Left colon (tissue), 2 donors: ENCODE results near the gene WASL. TPM values are rescaled to one million over a fixed set of nuclear protein-coding genes. Genes with fewer than 3 reads are reported as not detected.
"Not testable (repeated sequence)": the region's sequence is repeated elsewhere in the genome, so short reads cannot be mapped to it uniquely, and the experiment has no call there.

ENCODE experiments used
- ATAC-seq: fragments of 200-7000 bp; cut with Tn5 transposase; one replicate; pipeline ENCODE4 v1.9.1; 2020; ENCODE audit warnings: mild to moderate bottlenecking, moderate library complexity
- DNase-seq, 2 donors: peaks; one replicate each; pipeline ENCODE4 v3.0.0-alpha.2; 2020
- intact Hi-C, 2 donors: fragments of 100-400 bp; cut with DNase I in 1 of 2; cut with micrococcal nuclease in 1 of 2; formaldehyde crosslinking; loops; one replicate each; pipeline versions ENCODE4 v1.11.2 to v1.14.0; 2022; cut with DNase I, micrococcal nuclease
- long read RNA-seq: library from polyadenylated mRNA; unstranded; transcript quantifications from one replicate; pipeline ENCODE4 v2.0.0, GENCODE V29; 2021
- total RNA-seq, 2 donors: library from RNA; stranded (reverse); fragmentation: NEBNext Ultra II Directional; extraction: Animal tissue kit (Norgen Biotek cat#: 25700); gene quantifications; one replicate each; pipeline ENCODE4 v1.2.1, GENCODE V29; 2021
- donor health status: DM: no; HTN: no; CAD: no.
- donor health status: DM: yes; HTN: yes; CAD: no.

The WASL gene
- total RNA-seq, result 100 to 1,000 TPM in 1 of 2 donors, 10 to 100 TPM in 1; 93.3 to 108 TPM
- long read RNA-seq, full-length matches to known transcripts, result 16 of 85 reads
- long read RNA-seq, partial matches to known transcripts, result 60 of 85 reads
- long read RNA-seq, other reads (novel, unspliced or antisense), result 9 of 85 reads

DNA sequence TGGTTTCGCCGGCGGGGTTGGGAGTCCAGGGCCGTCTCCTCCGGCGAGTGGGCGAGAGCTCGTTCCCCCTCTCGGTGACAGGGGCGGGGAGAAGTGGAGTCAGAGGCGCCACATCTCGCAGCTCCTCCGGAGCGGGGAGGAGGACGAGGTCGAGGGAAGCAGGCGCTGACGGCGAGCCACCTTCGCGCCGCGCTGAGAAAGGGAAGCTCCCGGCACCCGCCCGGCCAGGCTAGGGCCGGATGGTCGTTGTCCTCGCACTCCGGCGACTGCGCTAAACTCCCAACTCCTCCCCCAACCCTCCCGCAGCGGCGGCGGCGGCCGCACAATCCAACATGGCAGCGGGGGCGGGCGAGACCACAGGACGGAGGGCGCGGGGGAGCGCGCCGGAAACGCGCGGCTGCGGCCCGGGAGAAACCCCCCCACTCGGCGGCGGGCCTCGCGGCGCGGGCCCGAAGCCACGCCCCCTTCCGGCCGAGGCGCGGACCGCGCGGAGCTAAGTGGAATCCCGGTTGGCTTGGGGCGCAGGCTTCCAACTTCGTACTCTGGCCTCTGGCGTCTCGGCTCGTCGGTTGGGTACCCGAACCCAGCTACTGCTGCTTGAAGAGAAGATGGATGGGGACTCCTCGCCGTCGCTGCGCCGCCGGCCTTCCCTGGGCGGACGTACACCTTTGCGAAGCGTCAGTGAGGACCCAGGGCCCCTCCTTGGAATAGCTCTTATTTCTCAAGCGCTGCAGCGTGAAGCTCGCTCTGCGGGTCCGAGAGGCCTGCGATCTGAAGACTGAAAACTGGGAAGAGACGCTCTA is at the start of gene WASL:
Gene WASL (minus strand): TSS at position 270 of the 803 bp plus-strand sequence. CDS start 269 bp downstream, at position 1.
- ATAC-seq (peak; percentile 81), DNase-seq (peak; percentile 91 to 94)
- intact Hi-C loops, result no loop called here

DNA sequence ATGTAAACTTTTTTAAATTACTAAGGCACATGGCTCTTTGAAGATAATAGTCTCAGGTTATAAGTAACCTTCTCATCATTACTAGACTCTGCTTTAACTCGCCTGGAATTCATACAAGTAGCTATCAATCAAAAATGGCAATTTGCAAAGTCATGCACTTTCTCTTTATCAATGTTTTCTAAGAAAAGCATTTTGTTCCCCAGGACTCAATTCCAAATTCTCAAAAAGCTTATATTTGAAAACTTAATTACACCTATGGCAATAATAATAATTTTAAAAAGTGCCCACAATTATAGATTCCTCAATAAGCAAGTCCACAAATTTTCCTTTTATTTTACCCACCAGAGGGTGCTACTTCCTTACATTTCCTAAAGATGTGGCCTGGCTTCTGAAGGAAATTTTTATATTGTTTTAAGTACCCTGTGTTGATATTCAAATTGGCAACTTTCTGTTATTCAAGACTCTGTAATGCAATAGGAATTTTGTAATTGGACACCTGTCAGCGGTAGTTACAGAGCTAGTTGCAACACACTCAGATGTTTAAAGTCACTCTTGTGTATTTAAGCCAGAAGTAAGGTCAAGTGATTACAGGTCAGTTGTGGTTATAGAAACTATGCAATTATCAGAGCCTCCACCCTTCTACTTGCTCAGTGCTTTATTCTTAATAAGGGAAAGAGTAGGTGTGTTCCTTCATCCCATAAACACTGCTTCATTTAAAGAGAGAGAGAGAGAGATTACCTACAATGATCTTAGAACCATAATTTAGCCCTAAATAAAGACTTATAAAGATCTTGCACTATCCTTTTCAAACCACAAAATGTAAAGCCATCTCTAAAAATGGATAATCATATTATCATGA is 49.1 kb upstream of the WASL start:
- intact Hi-C loops, result loop anchor here in 1 of 2 donors (5.0 kb wide), 1 partner anchor 64 kb away; no protein-coding TSS in a partner anchor
- ATAC-seq (peak; percentile 80), DNase-seq (no peak)

- ATAC-seq (no peak), DNase-seq (no peak)
- intact Hi-C loops, result loop anchor here in 1 of 2 donors (5.0 kb wide), 1 partner anchor 66 kb away; no protein-coding TSS in a partner anchor
Observed at GRCh38 chr7:123796568-123796967, 47.8 kb upstream of the WASL start.

DNA sequence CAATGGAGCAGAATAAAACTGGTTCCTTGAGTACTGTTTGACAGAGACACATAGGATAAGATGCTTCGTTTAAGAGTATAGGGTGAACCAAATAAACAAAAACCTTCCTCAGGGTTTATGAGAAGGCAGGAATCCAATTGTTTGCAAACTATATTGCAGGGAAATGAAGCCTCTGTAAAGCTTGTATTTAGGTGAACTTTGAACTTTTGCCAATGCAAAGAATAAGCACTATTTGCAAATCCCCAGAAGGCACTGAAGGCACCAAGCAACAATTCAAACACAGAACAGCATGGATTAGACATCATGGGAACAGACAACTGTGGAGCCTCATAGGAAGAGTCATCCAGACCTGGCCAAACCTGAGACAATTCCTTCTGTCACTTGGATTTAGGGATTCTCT is 47.1 kb upstream of the WASL start:
- ATAC-seq, result peak; percentile 67
- DNase-seq, result no peak
- intact Hi-C loops, result loop anchor here in 1 of 2 donors (5.0 kb wide), 1 partner anchor 66 kb away; no protein-coding TSS in a partner anchor

- not testable (repeated sequence) for DNase-seq
- peak; percentile 24 for ATAC-seq
- intact Hi-C loops, result loop anchor here in 1 of 2 donors (5.0 kb wide), 1 partner anchor 67 kb away; no protein-coding TSS in a partner anchor
Observed at GRCh38 chr7:123795116-123795515, 46.3 kb upstream of the WASL start.

DNA sequence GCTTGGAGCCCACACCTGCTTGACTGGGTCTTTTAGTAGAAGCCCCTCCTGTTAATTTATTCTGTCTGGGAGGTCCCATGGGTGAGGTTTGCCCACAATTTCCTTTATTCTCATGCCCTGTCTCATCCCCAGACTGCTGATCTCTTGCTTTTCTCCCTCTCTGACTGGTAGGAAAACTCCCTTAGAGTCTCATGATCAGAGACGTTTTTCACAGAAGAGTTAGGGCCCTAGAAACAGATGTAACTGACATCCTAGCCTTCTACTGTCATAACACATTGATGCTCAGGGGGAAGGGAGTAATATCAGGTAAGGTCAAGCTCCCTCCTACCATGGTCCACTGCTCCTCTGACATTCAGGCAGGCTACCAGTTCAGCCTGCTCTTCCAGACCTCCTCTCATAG is 43.7 kb upstream of the WASL start:
- ATAC-seq, result no peak
- intact Hi-C loops, result no loop called here
- DNase-seq, result no peak

- intact Hi-C loops, result no loop called here
Observed at GRCh38 chr7:123791001-123791400, 42.2 kb upstream of the WASL start.

GRCh38 chr7:123789817-123790216 is 41.0 kb upstream of the WASL start:
- intact Hi-C loops, result no loop called here
- DNase-seq (no peak), ATAC-seq (no peak)

More at GRCh38 chr7:123791001-123791400, 42.2 kb upstream of the WASL start:
- no peak for DNase-seq
- no peak for ATAC-seq

- intact Hi-C loops, result no loop called here
Observed at GRCh38 chr7:123789206-123789784, 40.5 kb upstream of the WASL start.

GRCh38 chr7:123788584-123788983 is 39.8 kb upstream of the WASL start:
- DNase-seq, result no peak
- intact Hi-C loops, result no loop called here
- ATAC-seq, result peak; percentile 68

More at GRCh38 chr7:123789206-123789784, 40.5 kb upstream of the WASL start:
- ATAC-seq (peak; percentile 69), DNase-seq (no peak)

DNA sequence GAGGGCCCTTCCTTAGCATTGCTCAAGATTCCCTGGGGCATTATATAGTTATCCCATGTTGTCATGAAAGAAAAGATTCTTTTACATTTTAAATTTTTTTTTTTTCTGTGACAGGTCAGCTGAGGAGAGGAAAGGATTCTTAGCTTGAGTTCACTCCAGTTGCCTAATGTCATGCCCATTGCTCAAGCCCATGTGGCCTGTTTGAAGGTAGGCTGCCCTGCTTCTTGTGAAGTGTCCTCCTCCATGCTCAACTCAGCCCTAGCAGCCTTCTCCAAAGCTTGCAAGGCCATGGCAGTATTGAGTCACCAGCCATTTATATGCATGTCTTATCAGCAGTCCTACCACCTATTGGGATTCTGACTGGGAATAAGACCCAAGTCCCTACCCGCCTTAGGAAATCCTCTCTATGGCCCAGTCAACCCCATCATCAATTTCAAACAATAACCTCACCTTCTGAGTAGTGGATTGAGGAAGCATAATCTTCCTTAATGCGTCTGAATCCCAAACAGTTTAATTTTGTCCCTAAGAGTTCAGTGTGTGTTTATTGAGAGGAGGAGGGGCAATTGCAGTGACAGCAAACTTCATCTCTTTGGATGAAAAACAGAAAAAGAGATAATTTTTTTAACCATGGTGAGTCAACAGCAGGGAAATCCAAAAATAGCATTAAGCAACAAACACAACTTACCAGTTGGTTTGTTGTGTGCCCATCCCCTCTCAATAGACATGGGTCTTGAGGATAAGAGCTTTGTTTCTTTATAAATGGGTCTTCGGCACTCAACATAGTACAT is 38.6 kb upstream of the WASL start:
- DNase-seq (no peak), ATAC-seq (no peak)
- intact Hi-C loops, result no loop called here

- ATAC-seq (peak; percentile 19), DNase-seq (no peak)
- intact Hi-C loops, result no loop called here
Observed at GRCh38 chr7:123784263-123784662, 35.5 kb upstream of the WASL start.

DNA sequence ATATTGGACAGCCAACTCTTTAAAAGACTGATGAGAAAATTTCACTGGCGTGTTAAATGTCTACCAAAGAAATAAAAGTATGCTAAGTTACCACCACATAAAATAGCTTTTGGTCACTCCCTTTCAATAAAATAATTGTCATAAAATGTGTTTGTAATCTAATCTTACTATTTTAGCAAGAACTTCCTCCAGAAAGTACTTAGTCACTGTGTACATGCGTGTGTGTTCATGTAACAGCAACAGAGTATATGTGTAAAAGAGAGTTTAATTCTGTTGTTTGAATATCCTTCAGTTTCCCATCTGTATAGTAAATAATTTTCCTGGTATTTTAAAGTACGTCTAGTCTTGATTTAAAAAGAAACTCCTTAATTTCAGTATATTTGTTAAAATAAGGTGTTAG is 35.0 kb upstream of the WASL start:
- ATAC-seq, result peak; percentile 76
- DNase-seq, result no peak
- intact Hi-C loops, result no loop called here

DNA sequence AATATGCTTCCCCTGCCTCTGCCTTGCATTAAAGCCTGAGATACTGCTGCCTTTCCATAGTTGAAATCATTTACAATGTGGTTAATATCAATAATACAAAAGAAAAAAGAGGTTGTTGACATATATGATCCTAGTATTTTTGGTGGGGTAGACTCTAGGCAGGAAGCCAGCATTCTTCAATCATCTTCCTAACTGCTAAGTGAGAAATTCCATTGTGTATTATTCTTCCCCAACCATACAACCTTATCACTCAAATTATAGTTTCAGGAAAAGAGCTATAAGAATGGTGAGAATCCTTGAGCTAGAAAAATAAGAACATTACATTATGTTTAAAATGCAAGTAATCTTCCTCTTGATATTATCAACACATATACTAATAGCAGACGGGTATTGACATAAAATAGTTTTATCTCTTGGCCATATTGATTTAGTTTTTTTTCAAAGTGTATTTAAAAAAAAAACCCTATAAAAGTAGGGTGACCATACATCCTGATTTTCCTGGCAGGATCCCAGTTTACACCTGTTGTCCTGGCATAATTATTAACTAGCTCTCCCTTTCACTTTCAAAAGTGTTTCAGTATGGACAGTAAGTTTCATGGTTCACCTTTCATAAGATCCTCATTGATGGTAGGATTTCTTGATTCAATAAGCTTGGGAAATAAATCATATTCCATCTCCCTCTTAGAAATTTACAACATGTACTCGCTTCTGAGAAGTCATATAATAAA is 33.4 kb upstream of the WASL start:
- ATAC-seq (peak; percentile 83), DNase-seq (no peak)
- intact Hi-C loops, result no loop called here

GRCh38 chr7:123780472-123780871 is 31.7 kb upstream of the WASL start:
- intact Hi-C loops, ATAC-seq, DNase-seq: not testable (repeated sequence)

- ATAC-seq, result no peak
Observed at GRCh38 chr7:123774496-123774895, 25.7 kb upstream of the WASL start.

DNA sequence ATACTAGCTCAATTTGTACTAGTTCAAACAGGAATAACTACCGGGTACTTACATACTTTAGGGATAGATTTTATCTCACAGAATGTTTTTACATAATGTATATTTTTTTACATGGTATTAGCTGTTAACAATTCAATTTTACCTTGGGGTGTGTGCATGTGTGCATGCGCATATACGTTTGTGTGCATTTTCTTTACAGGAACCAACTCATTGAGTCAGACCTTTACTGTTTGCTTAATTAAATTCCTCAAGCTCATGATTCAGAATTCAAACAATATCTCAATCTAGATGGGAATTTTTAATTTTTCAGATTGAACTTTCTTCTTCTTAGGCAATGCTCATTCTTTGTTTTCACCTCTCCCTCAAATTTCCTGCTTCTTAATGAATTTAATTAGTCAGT is 24.7 kb upstream of the WASL start:
- intact Hi-C loops, result no loop called here
- ATAC-seq, result no peak

More at GRCh38 chr7:123774496-123774895, 25.7 kb upstream of the WASL start:
- no peak for DNase-seq
- intact Hi-C loops, result no loop called here

More for the DNA sequence above, 24.7 kb upstream of the WASL start:
- DNase-seq, result no peak
